Limb (tissue), 2 donors: ENCODE measurements around the gene WDR11.
"Not testable (repeated sequence)": the region's sequence is repeated elsewhere in the genome, so short reads cannot be mapped to it uniquely, and the experiment has no call there.

Experiments used
- DNase-seq, 2 donors: peaks; one replicate each; pipeline ENCODE4 v3.0.0-alpha.2; 2016; ENCODE audit errors: extremely low spot score in 2 of 2

Gene WDR11

DNA sequence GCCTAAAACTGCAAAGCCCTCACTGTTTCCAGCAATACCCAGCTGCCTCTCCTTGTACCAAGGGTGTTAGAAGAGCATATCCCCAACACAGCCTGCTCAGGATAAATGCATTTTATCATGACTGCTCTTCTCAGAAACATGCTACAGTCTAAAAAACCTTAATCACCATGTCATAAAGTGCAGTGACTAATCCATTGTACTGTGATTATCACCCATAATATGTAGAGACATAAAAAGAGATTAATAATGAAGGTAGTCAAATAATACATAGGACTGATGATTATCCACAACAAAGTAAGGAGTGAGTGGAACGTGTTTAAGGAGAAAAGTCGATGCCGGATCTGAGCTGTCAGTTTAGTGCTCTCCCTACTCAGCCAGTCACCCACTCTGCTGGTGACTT is 12.2 kb upstream of the WDR11 start:
- no peak for DNase-seq

DNA sequence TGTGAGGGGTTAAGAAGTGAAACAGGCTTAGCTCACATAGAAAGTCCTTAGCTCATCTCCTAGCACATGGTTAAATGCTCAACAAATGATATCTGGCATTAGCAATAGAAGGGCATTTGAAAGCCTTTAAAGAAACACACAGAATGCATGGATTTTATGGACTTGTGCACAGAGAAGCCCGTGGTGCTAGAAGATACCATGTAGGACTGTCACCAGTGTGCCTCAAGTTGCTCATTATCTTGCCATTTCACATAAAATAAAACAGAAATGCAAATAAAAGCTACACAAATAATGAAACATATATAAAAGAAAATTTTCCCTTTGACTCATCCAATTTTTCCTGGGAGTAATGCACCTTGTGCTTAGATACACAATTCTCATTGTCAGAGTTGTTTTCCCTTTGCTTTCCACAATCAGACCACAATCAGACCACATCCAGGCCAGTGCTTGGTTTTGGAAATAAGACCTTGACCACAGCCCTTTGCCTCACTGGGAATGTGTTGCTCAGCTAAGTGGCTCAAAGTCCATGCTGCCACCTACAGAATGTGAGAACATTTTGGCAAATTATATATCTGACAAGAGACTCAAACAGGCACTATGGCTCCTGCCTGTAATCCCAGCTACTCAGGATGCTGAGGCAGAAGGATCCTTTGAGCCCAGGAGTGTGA is 9.5 kb upstream of the WDR11 start:
- no peak for DNase-seq

DNA sequence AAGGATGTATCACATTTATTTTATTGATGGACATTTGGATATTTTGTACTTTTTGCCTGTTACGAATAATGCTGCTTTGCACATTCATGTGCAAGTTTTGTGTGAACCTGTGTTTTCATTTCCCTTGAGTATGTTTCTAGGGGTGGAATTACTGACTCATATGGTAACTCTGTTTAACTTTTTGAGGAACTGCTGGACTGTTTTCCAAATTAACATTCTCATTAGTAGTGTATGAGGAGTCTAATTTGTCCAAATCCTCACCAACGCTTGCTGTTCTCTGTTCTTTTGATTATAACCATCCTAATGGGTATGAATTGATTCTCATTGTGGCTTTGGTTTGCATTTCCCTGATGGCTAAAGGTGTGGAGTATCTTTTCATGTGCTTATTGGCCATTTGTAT is 3.2 kb downstream of the WDR11 start:
- no peak for DNase-seq

DNA sequence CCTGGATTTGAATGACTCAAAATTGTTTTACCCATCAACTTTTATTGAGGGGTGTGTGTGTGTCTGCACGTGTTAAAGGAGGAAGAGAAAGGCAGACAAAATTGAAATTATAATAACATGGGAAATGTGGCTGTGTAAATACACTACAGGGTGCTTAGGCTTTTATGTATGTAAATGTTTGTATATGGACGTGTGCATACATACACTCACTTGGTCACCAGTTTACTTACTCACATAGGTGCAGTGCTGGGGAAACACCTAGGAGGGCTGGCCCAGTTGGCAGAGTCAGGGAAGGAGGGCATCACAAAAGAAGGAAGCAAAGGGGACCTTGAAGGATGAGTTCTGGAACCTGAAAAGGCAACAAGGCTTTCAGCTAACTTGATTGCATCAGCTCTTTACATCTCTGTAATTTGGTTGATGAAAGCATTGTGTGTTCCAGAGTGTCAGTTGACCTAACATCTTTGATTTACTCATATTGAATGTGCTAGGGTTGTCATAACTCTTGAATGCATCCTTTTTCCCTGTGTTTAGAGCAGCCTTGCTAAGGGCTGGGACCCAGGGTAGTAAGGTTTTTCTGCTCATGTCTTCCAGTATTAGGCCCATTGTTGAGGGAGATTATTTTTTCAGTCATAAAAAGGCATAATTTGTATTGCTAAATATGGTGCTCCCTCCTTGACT is 10.2 kb downstream of the WDR11 start:
- no peak for DNase-seq

DNA sequence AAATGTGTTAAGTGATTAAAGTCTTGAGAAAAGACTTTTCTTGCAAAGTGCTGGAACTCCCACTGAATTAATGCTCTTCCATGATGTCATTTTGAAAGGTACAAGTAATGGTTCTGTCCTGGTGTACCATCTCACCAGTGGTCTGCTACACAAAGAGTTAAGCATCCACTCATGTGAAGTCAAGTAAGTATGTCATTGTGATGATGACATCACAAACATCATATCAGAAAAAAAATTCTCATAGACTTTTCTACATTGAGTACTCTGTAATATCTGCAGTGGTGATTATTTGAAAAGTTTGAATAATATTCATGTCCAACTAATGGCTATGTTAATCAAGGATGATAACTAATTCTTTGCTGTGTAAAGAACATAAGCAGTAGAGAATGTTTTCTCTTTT is 22.6 kb downstream of the WDR11 start:
- no peak for DNase-seq

DNA sequence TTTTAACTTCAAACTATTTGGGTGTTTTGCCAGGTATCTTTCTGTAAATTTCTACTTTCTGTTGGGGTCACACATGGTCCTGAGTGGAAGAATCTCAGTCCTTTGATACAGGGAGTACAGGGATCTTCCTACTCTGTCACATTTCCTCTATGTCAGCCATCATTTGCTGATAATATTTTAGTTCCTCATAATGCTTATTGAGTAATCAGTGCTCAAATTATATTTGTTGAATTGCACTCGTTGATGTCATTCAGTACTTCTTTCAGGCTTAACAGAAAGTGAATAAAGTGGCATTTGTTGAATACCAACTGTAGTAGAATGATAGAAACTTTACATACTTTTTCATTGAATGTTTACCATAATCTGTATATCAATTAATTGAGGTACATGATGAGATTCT is 31.9 kb downstream of the WDR11 start:
- no peak for DNase-seq

DNA sequence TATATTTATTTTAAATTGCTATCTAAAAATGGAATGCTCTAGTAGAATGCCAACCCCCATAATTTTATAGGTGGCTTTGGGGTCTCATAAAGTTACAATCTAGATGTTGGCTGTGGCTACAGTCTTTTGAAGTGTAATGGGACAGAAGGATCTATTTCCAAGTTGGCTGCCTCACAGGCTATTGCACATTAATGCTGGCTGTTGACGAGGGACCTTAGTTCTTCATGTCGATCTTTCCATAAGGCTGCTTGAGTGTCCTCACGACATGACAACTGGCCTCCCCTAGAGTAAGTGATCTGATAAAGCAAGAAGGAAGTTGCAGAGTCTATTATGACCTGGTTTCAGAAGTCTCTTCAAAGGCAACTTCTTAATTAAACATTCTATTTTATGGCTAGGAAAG is 36.3 kb downstream of the WDR11 start:
- DNase-seq = no peak

DNA sequence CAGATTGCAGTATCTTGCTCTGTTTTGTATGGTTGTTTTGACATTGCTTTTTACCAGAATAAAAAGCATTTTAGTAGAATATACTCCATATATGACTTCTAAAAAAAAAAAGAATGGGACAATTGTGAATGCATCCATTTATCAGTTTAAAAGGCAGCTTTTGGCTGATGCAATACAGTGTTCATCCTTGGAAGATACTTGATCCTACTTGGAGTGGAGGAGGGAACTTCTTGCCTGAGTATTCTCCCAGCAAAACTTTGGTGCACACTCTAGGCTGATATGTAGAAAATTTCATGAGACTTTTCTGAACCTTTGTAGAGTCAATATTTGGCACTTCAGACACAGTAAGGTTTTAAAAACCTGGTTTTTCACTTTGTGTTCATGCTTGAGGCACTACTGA is 40.2 kb downstream of the WDR11 start:
- no peak for DNase-seq

DNA sequence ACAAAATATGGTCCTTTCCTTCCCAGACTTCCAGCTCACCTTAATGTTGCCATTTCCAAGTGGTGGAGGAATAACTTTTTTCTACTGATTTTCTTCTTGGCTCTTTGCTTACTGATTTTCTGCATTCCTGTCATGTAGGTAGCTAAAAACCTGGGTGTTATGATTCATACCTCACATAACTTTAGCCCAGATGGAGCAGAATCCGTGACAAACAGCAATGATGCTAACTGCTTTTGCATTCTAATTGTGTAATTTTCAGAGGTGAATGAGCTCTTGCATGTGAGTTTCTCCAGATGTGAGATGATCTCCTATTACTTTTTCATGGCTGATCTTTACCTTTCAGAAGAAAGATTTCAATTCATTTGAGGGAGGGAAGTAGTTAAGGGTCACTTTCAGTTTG is 43.4 kb downstream of the WDR11 start:
- DNase-seq = no peak

DNA sequence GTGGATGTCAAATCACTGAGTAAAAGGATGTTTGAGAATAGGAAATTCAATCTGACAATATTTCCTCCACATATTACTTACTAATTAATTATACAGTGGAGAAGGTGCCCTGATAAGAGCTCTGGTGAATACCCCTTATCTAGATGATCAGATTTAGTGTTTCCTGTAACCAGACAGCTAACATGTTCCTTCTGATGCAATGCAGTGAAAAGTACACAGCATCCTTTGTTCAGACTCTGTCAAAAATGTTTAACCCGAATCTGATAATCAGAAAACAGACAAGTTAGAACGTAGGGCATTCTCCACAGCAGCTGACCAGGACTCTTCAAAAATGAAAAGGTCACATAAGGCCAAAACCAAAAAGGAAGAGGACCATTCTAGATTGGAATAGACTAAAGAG is 46.2 kb downstream of the WDR11 start:
- DNase-seq = no peak

DNA sequence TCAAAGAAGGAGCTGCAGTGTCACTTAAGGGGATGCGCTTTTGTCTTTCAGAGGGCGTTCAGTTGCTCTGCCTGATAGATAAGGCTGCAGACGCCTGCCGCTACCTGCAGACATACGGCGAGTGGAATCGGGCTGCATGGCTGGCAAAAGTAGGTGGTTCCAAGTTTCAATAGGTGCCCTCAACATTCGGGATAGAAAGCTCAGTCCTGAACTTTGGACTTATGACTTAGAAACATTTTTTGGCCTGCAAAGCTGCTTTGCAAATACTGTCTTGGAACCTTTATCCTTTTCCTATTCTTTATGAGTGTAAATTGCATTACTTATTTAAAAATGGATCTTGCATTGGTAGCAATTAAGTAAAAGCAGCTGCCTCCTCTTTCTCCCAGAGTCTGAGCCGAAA is 54.1 kb downstream of the WDR11 start:
- no peak for DNase-seq

DNA sequence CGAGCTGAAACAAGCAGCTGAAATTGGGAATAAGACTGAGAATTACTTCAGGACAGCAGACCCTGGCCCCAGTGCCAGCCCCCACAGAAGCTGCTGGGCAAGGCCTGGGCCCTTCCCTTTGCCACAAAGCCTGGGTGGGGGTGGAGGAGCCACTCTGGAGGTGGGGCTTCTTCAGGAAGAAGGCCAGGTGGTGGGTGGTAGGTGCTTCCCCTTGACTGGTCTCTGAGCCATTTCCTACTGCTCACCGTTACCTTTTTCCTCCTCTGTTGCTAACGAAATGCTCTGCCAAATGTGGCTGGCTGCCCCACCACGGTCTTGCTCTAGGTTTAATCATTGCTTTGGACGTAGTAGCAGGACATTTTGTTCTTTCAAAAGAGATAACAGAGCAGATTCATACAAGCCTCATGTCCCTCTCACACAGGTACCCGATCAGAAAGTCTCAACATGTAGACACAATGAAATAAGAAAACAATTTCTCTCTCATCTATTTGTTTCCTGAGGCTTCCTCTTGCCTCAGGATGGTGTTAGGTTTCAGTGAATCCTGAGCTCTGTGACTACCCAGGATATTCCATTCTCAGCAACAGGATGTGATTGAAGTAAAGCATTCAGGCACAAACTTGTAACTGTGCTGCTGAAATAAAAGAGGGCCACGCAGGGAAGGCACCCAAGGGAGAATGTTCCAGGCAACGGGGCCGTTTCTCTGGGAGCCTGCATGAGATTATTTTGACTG is 66.5 kb downstream of the WDR11 start:
- DNase-seq = no peak

DNA sequence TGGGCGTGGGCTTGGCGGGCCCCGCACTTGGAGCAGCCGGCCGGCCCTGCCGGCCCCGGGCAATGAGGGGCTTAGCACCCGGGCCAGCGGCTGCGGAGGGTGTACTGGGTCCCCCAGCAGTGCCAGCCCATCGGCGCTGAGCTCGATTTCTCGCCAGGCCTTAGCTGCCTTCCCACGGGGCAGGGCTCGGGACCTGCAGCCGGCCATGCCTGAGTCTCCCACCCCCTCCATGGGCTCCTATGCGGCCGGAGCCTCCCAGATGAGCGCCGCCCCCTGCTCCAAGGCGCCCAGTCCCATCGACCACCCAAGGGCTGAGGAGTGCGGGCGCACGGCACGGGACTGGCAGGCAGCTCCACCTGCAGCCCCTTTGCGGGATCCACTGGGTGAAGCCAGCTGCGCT is 72.7 kb downstream of the WDR11 start:
- not testable (repeated sequence) for DNase-seq

DNA sequence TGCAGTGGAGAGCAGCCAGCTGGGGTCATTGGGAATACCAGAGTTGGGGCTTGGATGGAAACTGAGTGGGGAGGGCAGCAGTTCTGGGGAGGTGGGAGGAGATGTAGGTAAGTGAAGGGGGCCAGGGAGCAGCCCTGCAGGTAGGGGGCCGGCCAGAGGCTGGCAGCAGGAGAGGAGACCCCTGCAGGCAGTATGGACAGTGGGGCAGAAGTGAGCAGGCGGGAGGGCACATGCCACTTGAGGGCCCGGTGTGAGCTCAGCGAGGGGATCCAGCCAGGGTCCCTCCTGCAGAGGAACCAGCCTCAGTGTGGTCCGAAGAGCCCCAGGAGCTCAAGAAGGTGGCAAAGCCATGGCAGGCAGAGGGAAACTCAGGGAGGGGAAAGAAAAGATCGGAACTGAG is 75.4 kb downstream of the WDR11 start:
- DNase-seq = no peak

DNA sequence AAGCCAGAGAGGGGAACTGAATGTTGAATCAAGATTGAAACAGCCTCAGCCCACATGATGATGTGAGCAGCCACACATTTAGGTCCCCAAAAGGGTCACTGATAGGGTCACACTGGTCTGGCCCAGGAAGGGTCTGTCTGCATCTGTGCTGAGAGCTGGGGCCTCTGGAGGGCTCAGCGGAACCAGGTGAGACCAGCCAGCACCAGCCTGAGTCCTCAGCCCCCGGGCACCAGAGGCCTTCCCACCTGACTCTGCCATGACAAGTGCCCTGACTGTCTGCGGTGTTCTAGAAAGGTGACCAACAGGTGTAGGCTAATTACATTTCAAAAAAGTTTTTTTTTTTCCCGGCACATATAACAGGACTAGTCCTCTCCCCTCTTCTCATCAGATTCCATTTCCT is 76.2 kb downstream of the WDR11 start:
- DNase-seq = no peak

DNA sequence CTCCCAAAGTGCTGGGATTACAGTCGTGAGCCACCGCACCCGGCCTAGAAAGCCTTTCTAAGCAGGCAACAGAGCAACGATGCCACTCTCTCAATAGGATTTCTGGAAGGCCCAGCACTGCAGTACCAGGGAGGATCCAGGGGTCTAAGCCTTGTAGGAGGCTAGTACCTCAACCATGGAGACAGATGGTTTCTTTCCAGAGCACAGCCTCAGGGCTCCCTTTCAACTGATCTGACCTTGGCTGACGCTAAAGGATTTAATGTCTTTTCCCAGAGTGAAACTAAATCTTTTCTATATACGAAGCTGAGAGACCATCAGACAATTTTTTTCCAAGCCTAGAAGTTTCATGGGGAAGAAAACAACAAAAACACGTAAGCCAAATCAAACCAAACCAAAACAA is 78.0 kb downstream of the WDR11 start:
- DNase-seq = no peak

DNA sequence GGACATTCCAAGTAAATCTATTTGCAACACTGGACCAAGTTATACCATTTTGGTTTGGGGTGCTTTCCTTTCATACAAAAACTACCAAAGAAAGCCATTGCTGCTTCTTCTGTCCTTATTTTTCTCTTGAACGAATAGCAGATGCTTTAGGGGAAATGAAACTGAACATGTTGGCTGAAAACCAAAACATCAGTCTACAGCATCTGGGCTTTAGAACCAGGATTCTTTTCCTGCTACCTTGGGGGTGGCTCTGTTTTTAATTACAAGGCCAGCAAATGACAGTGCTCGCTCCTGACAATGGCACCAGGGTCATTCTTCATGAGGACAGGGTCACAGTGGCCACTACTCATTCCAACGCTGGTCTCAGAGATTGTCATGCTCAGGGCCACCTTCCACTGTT is 80.3 kb downstream of the WDR11 start:
- DNase-seq = no peak

DNA sequence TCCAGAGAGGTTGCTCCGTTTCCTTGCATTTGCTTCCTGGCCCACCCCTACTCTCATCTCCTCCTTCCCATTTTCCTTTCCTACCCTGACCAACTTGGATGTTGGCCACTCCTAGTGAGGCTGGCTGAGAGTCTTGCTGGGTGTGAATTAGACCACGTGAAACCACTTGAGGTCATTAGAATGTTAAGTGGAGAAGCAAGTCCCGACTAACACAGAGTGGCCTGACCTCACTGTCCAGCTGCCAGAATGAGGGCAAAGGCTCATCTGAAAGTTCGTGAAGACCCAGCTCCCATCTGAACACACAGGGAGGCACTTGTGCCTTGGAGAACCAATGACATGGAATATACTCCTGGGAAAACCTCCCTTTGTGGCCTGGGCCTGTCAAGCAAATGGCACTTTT is 80.8 kb downstream of the WDR11 start:
- DNase-seq = no peak

DNA sequence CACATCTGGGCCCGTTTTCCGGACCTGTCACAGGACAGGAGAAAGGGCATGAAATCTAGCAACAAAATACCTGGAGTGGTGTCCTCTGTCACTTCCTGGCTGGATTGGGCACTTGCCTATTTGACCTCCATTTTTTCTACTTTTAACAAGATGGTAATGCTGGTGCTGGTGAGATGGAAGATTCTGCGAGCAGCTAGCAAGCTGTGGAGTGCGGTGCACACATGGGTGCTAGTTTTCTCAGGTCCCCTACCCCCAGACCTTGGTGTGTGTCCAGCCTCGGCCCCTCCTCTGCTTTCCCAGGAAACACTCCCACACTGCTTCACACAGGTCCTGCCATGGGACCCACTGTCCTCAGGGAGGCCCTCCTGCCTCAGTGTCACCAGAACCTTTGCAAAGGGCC is 87.7 kb downstream of the WDR11 start:
- no peak for DNase-seq

DNA sequence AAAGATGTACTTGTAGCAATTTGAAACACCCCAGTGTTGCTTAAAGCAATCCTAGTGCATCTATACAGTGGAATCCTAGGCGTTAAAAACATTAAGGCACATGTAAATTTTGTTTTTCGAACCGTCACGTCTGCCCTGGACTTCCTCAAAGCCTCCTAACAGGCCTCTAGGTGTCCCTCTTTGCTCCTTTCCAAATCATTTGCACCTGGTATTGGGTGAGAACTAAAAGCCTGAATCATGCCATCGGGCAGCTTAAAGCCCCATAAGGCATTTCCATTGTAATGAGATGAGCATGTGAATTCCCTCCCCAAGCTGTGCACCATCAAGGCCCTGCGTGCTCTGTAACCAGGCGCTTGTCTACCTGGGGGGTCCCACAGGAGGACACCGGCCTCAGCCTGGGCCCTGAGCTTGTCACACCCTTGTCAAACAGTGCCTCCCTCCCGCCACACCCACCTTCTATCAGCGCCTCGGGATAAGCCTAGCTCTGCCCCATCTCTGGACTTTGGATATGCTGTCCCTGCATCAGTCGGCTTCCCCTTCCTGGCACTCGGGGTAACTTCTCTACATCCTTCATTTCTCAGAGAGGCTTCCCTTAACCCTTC is 89.2 kb downstream of the WDR11 start:
- no peak for DNase-seq

DNA sequence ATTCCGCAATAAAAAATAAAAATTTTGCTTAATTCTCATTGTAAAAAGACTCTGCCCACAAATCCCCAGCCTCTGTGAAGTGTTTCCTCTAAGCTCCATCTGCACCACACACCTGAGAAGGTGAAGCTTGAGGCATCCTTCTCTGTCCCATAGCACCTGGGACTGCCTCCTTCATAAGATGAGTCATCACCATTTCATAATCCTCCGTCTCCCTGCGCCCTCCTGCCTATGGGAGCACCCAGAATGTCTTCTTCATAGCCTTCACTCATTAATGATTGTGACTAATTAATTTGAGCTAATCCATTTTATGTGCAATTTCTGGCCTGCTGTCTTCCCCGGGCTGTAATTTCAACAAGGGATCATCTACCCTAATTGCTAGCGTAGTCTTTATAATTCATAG is 90.3 kb downstream of the WDR11 start:
- DNase-seq = no peak

DNA sequence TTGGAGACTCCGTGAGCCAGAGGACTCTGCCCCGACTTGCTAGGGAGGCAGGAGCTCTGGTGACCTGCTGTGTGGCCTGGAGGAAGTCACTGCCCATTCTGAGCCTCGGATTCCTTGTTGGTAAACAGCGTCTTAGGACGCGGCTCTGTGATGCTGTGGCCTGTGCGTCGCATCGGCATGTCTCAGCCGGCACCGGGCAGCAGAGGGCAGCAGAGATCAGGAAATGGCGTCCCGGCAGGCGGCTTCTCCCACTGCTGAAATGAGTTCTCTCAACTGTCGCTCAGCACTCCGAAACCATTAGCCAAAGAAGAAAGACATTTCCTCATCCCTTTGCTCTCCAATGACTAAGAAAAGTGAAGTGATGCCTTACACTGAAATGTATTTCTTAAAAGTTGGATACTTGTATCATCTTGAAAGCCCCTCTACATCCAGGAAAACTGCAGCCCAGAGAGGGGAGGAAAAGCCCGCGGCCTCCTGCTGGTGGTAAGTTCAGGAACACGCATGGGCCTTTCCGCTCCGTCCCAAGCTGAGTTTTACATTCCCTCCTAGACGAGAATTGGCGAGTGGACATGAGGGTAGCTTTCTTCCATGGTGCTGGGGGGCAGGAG is 91.7 kb downstream of the WDR11 start:
- DNase-seq = peak; percentile 82 to 93
